Lower leg skin (tissue), 4 donors: ENCODE measurements around the gene P4HA3. TPM values are rescaled to one million over a fixed set of nuclear protein-coding genes. Genes with fewer than 3 reads are reported as not detected.
A peak's percentile ranks its signal among the peaks of the same experiment; 100 is the strongest.

Experiments used
- DNase-seq, 2 donors: peaks; one replicate each; pipeline ENCODE4 v3.0.0-alpha.2; 2019; ENCODE audit warnings: low spot score in 2 of 2
- H3K4me3 ChIP-seq: fragments of 200-600 bp; sonication (generic); 2 replicates; pipeline ENCODE4 v1.5.1; 2017; ENCODE audit warnings: mild to moderate bottlenecking, low read depth; ENCODE audit not compliant: poor library complexity, severe bottlenecking
- CTCF ChIP-seq, 3 donors: fragments of 450-650 bp; IDR thresholded peaks; one replicate each; pipeline ENCODE4 v1.5.1; 2016; ENCODE audit warnings: antibody characterized with exemption in 3 of 3, mild to moderate bottlenecking in 3 of 3, moderate library complexity in 2 of 3
- POLR2A ChIP-seq, 2 donors: fragments of 450-650 bp; IDR thresholded peaks; one replicate each; pipeline ENCODE4 v1.6.1; 2016 to 2017; ENCODE audit warnings: antibody characterized with exemption in 2 of 2, mild to moderate bottlenecking in 1 of 2, moderate library complexity in 1 of 2
- WGBS, 2 donors: methylation state at CpG; one replicate each; pipeline ENCODE4 v1.1.5; 2018; 5-methylcytosine and 5-hydroxymethylcytosine counted together
- intact Hi-C: fragments of 100-400 bp; cut with DNase I; formaldehyde crosslinking; loops from one replicate; pipeline ENCODE4 v1.15.0; 2023; ENCODE audit warnings: low total_unique reads
- total RNA-seq, 4 donors: library from RNA; depleted of rRNA; stranded (reverse); fragments of >200 nt; gene quantifications; one replicate each; pipeline ENCODE4 v1.1.0, GENCODE V29; 2016

Gene P4HA3
- total RNA-seq = under 1 TPM in 2 of 4 donors, not detected in 2; 0.17 to 0.81 TPM

GRCh38 chr11:74311352-74311926 lies at the start of gene P4HA3:
P4HA3 (minus strand) TSS chr11:74311640; CDS start chr11:74311611, 29 bp downstream.
- no peak for TF ChIP-seq CTCF (IDR thresholded peaks at IDR 0.05)
- TF ChIP-seq POLR2A (IDR thresholded peaks at IDR 0.05) = no peak
- H3K4me3 ChIP-seq = no peak within 1 kb of the TSS
- intact Hi-C loops = no loop called here
- 6 to 22% methylated on average over 15 to 52 of the region's 62 CpGs for WGBS, 2 donors
- peak in 1 of 2 donors; percentile 92 for DNase-seq

DNA sequence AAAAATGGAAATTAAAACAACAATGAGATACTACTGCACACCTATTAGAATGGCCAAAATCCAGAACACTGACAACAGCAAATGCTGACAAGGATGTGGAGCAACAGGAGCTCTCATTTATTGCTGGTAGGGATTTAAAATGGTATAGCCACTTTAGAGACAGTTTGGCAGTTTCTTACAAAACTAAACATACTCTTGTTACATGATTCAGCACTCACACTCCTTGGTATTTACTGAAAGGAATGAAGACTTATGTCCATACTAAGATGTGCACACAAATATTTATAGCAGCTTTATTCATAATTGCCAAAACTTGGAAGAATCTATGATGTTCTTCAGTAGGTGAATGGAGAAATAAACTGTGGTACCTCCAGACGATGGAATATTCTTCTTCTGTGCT lies 46.0 kb upstream of the P4HA3 start:
- H3K4me3 ChIP-seq = no peak overlapping the region
- TF ChIP-seq POLR2A (IDR thresholded peaks at IDR 0.05) (no peak), CTCF (IDR thresholded peaks at IDR 0.05) (no peak)
- DNase-seq = no peak
- intact Hi-C loops = no loop called here
- 90 to 97% methylated on average over 1 of the region's 1 CpG for WGBS, 2 donors

DNA sequence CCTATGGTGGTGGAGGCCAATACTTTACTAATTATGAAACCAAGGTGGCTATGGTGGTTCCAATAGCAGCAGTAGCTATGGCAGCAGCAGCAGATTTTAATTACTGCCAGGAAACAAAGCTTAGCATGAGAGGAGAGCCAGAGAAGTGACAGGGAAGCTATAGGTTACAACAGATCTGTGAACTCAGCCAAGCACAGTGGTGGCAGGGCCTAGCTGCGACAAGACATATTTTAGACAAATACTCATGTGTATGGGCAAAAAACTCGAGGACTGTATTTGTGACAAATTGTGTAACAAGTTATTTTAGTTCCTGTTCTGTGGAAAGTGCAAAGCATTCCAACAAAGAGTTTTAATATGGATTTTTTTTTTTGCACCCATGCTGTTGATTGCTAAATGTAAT lies 44.2 kb upstream of the P4HA3 start:
- intact Hi-C loops = no loop called here
- H3K4me3 ChIP-seq = no peak overlapping the region
- 85 to 88% methylated on average over 2 of the region's 2 CpGs for WGBS, 2 donors
- no peak for DNase-seq
- TF ChIP-seq POLR2A (IDR thresholded peaks at IDR 0.05) (no peak), CTCF (IDR thresholded peaks at IDR 0.05) (no peak)

GRCh38 chr11:74354036-74354435 lies 42.6 kb upstream of the P4HA3 start:
- intact Hi-C loops = no loop called here
- TF ChIP-seq POLR2A (IDR thresholded peaks at IDR 0.05) (no peak), CTCF (IDR thresholded peaks at IDR 0.05) (no peak)
- WGBS, 2 donors = 51 to 82% methylated on average over 3 of the region's 3 CpGs

DNA sequence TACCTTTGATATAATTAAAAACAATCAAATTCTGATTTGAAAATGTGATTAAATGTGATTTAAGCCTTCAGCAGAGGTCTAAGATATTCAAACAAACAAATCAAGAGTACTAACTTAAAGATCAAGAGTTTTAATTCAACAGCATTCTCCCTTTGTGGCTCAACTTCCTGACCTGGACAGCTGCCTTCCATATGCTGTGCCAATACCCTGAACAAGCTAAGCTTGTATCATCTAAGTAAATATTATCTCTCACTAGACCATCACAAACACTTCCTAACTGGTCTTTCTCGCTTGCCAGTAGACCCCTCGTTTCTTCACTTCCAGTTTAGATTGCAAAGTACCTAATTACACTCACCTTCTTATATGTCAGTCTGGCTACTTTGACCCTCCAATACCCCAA lies 35.9 kb upstream of the P4HA3 start:
- WGBS, 2 donors = 77 to 86% methylated on average over 2 of the region's 2 CpGs
- no peak overlapping the region for H3K4me3 ChIP-seq
- TF ChIP-seq POLR2A (IDR thresholded peaks at IDR 0.05) = no peak
- no peak for TF ChIP-seq CTCF (IDR thresholded peaks at IDR 0.05)
- intact Hi-C loops = no loop called here
- no peak for DNase-seq

More at GRCh38 chr11:74354036-74354435, 42.6 kb upstream of the P4HA3 start:
- no peak for DNase-seq
- no peak overlapping the region for H3K4me3 ChIP-seq

- WGBS, 2 donors = 36 to 47% methylated on average over 1 of the region's 1 CpG
- intact Hi-C loops = no loop called here
- H3K4me3 ChIP-seq = no peak overlapping the region
- no peak for TF ChIP-seq CTCF (IDR thresholded peaks at IDR 0.05)
- TF ChIP-seq POLR2A (IDR thresholded peaks at IDR 0.05) = no peak
- DNase-seq = no peak
These were observed 34.0 kb upstream of the P4HA3 start for GRCh38 chr11:74345420-74345819.
